ENCODE measurements around the gene RIN1.

The RIN1 gene

DNA sequence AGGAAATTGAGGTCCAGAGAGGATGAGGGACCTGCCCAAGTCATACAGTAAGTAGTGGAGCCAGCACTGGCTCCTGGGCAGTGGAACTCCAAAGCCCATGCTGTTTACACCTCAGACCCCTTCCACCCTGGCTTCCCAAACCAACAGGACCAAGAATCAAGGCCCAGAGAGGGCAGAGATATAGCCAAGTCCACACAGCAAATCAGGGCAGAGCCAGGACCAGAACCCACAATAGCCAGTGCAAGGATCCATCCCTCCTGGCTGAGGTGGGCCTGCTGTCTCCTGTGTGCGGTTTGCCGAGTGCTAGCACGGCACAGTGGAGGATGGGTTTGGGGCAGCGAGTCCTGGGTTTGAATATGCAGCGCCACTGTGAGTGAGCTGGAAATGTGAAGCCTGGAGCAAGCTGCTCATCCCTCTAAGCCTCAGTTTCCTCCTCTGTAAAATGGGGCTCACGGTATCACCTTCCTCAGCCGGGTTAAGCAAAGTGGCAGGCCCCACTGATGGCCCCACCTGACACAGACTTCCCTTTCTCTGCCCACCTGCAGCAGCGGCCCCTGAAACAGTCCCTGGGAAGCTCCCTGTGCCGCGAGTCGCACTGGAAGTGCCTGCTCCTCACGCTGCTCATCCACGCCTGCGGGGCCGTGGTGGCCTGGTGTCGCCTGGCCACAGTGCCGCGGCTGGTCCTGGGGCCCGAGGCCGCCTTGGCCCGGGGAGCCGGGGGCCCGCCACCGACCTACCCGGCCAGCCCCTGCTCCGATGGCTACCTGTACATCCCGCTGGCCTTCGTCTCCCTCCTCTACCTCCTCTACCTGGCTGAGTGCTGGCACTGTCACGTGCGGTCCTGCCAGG is 42.2 kb downstream of the RIN1 start:
- DNase-seq: no peak

DNA sequence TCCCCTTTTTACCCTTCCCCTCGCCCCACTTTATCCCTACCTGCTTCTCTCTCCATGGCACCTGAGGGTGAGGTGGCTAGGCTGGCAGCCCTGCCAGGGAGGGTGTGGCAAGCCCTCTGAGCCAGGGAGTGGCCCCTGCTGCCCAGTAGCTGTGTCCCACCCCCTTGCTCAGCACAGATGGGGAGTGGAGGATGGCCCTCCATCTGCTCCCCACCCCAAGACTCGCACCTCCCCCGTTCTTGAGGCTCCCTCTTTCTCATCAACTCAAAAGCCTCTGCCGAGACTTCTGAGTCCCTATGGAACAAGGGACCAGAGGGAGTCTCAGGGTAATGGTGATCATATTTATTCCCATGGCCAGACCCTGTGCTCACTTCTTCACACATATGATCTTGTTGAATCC is 42.9 kb downstream of the RIN1 start:
- no peak for DNase-seq

DNA sequence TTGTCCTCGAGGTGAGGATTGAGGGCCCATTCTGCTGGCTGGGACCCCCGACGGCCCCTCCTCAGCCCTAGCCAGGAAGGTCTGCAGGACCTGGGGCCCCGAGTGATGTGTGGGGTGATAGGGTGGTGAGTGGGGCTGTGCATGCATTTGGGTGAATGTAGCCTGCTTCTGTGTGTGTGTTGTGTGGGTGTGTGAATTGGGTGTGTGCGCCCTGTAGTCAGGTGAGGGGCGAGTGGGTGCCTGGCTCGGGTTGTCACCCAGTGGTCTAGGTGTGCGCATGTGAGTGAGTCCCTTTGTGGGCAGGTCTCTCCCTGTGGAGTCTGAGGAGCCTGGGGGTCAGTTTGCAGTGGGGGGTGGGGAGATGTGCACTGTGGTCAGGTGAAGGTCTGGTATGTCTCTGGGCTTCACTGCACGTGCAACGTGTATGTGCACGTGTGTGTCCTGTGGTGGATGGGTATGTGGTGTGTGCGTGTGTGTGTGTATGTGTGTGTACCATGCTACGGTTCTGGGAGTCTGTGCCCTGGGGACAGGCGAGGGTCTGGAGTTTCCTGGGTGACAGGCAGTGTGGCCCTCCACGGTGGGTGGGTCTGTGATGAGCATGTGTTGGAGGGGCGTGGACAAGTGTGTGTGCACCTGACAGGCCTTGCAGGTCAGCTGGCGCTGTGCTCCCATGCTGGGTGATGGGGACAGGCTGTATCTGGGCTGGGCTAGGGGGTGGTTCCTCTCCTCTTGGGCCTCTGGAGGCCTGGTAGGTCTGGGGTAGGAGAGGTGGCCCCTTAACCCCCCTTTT is 43.5 kb downstream of the RIN1 start:
- no peak for DNase-seq

DNA sequence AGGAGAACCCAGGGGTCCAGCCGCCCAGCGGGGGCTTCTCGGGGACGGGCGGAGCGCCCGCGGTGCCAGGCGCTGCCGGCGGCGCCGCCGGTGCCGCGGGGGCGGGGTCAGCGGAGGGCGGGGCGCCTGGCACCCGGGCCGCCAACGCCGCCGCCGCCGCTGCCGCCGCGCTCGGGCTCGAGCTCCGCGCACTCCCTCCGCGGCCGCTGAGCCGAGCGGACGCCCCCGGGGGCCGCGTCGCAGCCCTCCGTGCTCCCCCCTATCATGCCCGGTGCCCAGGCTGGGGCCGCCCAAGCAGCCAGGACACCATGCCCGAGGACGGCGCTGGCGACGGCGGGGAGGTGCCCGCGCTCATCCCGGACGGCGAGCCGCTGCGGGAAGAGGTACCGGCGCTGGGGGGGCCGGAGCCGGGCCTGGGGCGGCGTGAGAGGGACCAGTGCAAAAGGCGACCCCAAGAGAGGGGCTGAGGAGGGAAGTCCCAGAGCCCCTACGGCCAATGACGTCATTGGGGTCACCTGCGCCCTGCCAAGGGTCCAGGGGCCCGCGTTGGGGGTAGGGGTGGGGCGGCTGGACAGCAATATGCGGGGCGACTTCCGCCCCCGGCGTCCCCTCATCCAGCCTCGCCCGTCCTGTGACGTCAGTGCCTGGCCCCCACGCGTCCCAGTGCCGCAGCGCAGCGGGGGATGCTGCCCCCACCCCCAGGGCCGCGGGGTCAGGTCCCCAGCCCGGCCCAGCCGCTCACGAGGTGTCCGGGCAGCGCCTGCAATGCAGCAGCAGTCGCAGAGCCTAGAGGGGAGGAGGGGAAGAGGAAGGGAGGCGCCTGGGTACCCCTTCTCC is 44.3 kb downstream of the RIN1 start, which contains the start of gene TMEM151A:
TSS of gene TMEM151A (plus strand) at position 189 of the 837 bp plus-strand sequence. CDS start at position 309, 120 bp downstream.
- DNase-seq: no peak

DNA sequence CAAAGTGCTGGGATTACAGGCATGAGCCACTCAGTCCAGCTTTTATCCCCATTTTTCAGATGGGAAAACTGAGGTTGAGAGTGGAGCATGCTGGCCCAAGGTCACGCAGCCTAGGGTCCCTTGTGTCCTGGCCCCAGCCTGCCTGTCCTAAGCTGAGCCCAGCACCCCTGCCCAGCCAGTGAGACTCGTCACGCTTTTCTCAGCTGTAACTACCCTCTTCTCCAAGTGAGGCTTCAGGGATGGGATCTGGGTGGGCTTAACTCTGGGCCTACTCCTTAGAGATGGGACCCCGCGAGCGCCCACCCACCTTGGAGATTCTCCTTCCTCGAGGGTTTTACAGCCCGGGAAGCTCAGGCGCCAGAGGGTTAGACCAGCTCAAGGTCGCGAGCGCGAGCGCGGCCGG is 44.9 kb downstream of the RIN1 start:
- DNase-seq: no peak

DNA sequence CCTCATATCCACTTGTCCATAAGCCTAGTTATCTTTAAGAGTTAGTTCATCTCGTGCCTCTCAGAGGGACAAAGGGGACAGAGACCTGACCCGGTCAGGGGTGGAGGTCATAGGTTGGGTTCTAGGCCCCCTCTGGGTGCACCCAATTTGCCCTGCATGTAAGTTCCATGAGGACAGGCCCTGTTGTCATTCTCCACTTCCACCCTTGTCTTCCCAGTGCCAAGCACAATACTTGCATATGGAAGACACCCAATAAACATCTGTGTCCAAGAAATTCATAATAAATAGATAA is 46.0 kb downstream of the RIN1 start:
- no peak for DNase-seq

DNA sequence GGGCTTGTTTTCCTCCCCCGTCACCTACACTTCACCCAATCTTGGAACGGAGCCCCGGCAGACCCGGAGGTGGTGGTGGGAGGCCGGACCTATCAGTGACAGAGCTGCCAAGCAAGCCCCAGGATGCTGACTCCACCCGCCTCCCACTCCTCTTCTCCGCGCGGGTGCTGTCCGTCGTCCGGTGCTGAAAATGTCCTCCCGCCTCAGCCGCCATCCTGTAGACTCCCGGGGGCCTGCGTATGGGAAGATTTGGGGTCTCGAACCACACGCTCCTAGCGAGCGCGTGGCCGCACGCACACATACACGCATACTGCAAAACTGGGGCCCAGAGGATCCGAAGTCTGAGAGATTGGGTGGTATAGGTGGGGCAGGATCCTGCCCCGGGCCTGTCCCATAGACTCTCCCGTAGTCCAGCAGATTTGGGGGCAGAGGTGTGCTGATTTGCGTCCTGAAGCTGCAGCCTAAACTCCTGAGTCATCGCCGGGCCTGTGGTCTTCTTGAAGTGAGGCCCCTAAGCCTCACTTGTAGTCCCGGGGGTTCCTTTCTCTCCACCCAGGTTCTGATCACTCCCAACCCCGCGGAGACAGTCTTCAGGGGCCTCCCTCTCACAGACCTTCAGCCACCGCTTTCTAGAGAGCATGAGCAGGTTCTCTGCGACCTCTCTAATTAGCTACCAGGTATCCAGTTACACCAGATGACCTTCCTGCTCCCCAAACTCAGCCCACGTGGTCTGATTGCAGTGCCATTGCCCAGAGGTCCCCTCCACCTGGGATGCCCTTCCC is 46.5 kb downstream of the RIN1 start:
- peak; percentile 67 for DNase-seq

DNA sequence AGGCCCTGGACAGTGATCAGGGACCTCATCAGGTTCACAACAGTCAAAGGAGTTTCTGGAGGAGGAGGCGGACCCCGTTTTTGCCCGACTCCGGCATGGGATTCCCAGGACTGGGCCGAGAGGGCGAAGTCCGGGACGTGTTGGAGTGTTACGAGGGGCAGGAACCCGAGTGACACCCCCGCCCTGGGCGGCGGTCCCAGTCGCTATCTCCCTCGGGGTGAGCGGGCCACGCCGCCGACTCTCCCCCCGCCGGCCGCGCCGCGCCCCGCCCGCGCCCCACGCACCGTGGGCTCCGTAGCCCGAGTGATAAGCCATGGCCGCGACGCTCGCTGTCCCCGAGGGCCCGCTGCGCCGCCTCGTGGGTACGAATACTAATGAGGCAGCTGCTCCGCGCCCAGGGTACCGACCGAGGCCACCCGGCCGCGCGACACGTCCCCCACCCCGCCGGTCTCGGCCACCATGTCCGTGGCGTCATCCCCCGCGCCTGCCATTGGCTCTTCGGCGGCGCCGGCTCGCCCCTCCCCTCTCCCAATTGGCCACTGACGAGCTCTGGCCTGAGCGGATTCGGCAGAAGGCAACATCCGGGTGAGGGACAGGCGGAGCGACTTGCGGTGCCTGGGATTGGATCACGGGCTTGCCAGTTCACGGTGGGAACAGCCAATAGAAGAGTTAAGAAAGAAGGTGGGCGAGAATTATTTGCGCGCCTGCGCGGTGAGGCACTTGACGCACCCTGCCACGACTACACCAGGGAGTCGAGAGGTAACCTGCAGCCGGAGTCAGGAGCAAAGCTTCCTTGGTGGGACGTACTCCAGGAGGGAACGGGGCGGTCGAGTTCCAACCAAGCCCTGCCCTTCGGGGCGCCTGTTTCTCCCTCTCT is 47.3 kb downstream of the RIN1 start, which contains the start of gene YIF1A:
TSS of gene YIF1A (minus strand) at position 473 of the 877 bp plus-strand sequence. CDS start at position 315, 158 bp downstream.
- peak; percentile 97 for DNase-seq

DNA sequence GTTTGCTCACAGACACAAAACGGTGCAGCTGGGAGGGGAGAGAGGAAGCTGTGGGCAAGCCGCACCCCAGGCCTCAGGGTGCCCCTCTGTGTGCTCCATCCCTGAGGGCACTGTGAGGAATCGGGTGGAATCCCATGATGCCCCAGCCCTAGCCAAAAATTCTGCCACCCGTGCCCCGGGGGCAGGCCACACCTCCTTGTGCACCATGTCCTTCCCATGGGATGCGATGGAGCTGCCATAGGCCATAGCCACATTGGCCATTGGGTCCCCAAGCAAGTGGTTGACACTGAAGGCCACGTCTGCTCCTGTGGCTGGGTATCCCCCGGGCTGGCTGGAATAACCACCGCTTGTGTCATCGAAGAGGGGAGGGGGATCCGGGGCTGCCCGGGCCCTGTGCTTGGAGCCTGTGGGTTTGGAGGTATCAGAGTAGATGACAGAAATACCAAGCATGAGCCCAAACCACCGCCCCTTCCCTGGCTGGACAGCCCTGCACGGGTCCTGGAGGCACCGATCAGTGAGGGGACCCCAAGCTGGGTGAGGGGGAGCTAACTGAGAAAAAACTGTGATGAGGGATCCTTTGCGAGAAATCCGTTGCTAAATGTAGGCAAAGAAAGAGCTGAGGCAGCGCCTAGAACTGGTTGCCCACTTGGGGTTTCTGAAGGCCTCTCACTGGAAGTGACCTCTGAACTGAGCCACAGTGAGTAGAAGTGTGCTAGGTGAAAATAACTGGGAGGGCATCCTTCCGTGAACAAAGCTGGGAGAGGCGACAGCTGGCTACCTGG is 48.2 kb downstream of the RIN1 start:
- DNase-seq: no peak

DNA sequence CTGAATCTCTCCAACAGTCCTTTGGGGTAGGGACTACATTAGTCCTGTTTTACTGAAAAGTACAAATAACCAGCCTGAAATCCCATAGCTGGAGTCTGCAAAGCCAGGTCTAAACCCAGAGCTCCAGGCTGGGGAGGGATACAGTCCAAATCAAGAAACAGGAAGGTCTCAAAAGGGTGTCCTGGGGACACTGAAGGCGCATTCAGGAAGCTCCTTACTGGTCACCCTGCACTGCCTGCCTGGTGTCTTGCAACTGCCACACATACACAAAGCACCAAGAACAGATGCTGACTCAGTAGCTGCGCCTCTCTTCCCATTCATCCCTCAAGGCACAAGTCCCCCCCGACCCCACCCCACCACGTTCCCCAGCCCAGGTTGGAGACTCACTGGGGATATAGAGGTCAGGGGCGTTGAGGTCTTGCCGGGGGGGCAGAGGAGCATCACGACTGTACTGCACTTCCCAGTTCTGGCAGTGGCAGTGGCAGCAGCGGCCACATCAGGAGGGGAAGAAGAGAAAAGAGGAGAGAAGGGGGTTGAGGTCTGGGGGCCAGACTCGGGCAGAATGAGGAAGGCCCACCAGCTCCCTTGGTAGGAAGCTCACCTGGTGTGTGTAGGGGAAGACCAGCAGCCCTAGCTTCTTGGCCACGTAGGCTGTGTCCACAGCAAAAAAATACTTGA is 48.9 kb downstream of the RIN1 start:
- no peak for DNase-seq

DNA sequence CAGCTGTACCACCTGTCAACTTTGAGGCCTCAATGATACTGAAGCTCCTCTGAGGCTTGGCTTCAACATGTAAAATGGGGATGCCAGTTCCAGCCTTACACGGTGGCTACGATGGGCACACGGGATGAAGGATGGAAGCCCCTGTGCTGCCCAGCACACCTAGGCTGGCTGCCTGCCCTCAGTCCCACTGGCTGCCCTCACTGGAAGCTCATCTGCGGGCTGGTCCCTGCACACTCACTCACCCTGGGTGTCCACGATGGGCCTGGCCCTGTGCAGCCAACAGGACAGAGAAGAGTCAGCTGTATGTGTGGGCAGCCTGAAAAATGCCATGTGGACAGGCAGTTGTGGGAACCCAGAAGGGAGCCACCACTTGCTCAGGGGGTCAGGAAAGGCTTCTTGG is 49.5 kb downstream of the RIN1 start:
- DNase-seq: no peak

DNA sequence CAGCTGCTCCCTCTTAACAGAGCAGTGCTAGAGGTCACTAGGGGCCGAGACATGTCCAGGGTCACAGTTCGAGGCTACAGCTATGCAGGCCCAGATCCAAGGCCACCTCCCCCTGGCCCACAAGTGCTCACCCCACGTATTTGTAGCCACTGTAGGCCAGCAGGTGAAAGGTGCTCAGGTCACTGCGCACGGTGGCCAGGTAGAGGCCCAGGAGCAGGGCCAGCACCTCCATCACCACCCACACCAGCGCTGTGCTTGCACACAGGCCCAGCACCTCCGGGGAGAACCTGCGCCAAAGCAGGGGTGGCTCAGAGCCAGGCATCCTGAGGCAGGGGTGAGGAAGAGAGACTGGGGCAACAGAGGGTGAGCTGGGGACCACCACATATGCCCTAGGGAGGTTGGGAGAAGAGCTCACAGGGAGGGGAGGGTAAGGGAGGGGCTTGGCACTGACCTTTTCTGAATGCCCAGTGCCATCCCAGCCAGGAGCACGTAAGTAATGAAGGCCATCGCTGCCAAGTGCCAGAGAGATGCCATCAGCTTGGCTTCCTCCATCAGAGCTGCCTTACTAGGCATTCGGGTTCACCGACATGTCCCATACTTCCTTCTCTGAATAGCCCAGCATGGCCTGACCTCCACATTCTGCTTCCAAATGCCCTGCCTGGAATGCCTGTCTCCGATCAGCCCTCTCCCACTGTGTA is 50.8 kb downstream of the RIN1 start:
- no peak for DNase-seq

DNA sequence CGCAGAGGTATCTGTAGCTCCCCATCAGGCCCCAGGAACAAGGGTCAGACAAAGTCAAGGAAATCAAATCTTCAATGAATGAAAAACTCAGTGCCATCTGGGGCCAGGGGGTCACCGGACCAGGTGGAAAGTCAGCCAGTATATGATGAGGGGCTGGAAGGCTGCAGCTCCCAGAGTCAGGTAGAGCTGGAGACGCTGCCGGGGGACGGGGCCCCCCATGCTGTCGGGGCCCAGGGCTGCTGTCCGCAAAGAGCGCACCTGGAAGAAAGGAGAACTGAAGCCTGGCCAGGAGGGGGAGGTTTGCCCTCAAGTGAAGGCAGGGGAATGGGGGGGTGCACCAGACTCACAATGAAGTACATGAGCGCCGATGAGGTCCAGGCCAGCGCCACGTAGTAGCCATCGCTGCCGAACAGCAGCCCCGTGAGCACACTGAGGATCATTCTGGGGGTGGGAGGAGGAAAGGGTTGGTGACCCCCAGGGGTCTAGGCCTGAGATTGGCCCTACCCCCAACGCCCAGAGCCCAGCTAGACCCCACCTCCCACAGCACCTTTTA is 51.6 kb downstream of the RIN1 start:
- no peak for DNase-seq

DNA sequence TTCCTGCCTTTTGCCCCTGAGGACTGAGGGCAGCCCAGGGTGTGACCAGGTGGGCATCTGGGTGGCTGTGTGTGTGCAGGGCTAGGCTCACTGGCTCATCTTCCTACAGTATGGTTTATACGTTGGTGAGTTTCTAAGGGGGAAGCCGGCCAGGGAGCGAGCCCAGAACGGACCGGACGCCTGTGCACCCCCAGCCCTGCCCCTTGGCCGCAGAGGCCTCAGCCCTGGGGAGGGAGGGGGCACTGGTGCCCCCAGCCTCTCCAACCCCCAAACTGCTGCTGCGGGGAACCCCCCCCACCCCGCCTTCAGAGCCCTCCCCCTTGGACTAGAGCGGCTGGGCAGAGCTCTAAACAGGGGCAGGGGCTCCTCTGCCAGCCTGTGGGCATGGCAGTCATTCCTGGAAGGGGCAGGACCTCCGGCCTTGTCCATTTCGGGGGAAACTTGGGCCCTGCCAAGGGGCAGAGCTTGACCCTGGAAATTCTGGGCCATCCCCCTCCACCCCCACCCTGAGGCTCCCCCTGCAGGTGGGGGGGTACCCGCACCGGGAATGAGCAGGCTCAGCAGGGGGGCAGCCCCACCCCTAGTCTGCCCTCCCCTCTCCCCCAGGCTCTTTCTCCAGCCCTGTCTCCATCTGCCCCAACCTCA is 52.7 kb downstream of the RIN1 start:
- DNase-seq: no peak

DNA sequence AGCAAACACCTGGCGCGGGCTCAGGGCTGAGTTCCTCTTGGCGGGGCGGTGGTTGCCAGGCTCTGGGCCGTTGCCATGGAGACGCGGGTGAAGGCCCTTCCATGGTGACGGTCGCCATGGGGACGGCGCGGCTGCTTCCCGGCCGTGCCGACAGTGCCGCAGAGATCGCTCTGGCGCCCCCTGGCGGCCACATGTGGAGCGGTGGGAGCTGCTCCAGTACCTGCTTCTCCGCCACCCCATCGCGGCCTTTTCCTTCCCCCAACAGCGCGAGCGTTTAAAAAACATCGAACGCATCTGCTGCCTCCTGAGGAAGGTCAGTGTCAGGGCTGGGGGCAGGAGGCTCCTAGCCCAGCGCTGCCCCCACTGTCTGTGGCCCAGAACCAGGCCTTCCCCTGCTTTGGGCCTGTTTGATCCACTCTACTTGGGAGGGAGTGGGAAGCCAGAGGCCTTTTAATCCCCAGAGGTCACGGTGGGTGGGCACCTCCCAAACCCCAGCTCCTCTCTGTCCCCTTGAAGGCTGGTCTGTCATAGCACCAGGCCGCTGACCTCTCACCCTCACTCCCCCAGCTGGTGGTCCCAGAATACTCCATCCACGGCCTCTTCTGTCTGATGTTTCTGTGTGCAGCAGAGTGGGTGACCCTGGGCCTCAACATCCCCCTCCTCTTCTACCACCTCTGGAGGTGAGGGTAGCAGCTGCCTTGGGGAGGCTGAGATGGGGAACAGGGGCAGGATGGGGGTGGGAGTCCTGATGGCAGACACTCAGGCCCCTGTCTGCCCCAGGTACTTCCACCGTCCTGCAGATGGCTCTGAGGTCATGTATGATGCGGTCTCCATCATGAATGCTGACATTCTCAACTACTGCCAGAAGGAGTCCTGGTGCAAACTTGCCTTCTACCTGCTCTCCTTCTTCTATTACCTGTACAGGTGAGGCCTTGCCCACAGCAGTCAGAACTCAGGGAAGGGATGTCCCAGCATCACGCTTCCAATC is 53.5 kb downstream of the RIN1 start:
- DNase-seq: peak; percentile 93
